ENCODE results near the gene SLC36A1.
"Not testable (repeated sequence)": the region's sequence is repeated elsewhere in the genome, so short reads cannot be mapped to it uniquely, and the experiment has no call there.

Gene SLC36A1

DNA sequence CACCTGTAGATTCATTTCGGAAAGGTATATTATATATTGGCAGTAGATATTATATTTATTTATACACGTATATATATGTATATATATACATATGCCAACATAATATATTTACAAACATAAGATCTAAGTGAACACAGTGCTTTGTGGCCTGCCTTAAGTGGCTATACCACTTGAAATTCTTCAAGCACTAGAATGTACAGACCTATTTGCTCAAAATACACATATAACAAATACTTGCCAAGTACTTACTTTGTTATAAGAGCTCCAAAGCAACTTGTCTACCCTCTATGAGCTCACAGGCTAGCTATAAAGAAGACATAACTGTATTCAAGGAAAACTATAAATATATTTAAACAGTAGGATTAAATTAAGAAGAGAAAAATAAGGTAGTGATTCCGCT lies 33.6 kb upstream of the SLC36A1 start:
- Histone ChIP-seq H3K27ac (peak overlapping the region; percentile 100), H2AFZ (peak overlapping the region; percentile 9), H3K9ac (no peak overlapping the region), H3K4me1 (peaks cover 52% of the 10 kb centered on the region), H3K79me2 (peaks cover 9% of the 10 kb centered on the region), H3K9me3 (ENCODE audit: control insufficient read depth, low read length) (no peaks in the 10 kb centered on the region), H3K4me3 (ENCODE audit: low read depth, low read length) (peak overlapping the region; percentile 41), H3K36me3 (ENCODE audit: control insufficient read depth, insufficient read depth, low read length) (no peaks in the 10 kb centered on the region), H3K27me3 (ENCODE audit: control insufficient read depth, insufficient read depth, low read length) (no peaks in the 10 kb centered on the region), H3K4me2 (ENCODE audit: low read length) (peak overlapping the region; percentile 60)
- TF ChIP-seq CTCF (IDR thresholded peaks at IDR 0.05): no peak

DNA sequence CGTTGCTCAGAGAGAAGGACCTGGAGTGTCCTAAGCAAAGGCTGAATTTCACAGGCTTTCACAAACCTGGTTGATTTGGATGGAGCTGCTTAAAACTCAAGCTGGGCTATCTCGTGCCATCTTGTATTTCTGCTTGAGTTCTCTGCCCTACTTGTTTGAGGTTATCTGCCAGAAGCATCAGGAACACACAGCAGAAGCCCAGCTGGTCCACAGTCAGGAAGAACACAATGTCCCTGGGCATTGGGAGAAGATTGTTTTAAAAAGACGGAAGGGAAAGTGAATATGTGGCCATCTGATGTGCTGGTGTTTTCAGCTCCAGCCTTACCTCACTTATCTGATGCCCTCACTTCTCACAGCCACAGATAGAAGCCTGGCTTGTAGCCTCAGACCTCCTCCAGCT lies 32.9 kb upstream of the SLC36A1 start:
- peak overlapping the region; percentile 93 for H3K4me2 ChIP-seq (ENCODE audit: low read length)
- no peak for TF ChIP-seq CTCF (IDR thresholded peaks at IDR 0.05)
- H3K79me2 ChIP-seq: peaks cover 17% of the 10 kb centered on the region
- H3K9me3 ChIP-seq (ENCODE audit: control insufficient read depth, low read length): no peaks in the 10 kb centered on the region
- no peak overlapping the region for H2AFZ ChIP-seq
- no peaks in the 10 kb centered on the region for H3K27me3 ChIP-seq (ENCODE audit: control insufficient read depth, insufficient read depth, low read length)
- peaks cover 51% of the 10 kb centered on the region for H3K4me1 ChIP-seq
- H3K27ac ChIP-seq: peak overlapping the region; percentile 100
- H3K4me3 ChIP-seq (ENCODE audit: low read depth, low read length): peak overlapping the region; percentile 77
- H3K36me3 ChIP-seq (ENCODE audit: control insufficient read depth, insufficient read depth, low read length): no peaks in the 10 kb centered on the region
- peak overlapping the region; percentile 10 for H3K9ac ChIP-seq

GRCh38 chr5:151417712-151418111 lies 29.7 kb upstream of the SLC36A1 start:
- H3K36me3 ChIP-seq (ENCODE audit: control insufficient read depth, insufficient read depth, low read length): no peaks in the 10 kb centered on the region

GRCh38 chr5:151420127-151420526 lies 27.3 kb upstream of the SLC36A1 start:
- H3K4me2 ChIP-seq (ENCODE audit: low read length): no peak overlapping the region
- TF ChIP-seq CTCF (IDR thresholded peaks at IDR 0.05): no peak
- H3K79me2 ChIP-seq: peaks cover 50% of the 10 kb centered on the region
- no peaks in the 10 kb centered on the region for H3K9me3 ChIP-seq (ENCODE audit: control insufficient read depth, low read length)
- no peak overlapping the region for H3K9ac ChIP-seq
- H2AFZ ChIP-seq: no peak overlapping the region
- H3K4me3 ChIP-seq (ENCODE audit: low read depth, low read length): no peak overlapping the region
- no peak overlapping the region for H3K27ac ChIP-seq
- H3K4me1 ChIP-seq: peaks cover 30% of the 10 kb centered on the region
- no peaks in the 10 kb centered on the region for H3K36me3 ChIP-seq (ENCODE audit: control insufficient read depth, insufficient read depth, low read length)
- H3K27me3 ChIP-seq (ENCODE audit: control insufficient read depth, insufficient read depth, low read length): no peaks in the 10 kb centered on the region

More at GRCh38 chr5:151417712-151418111, 29.7 kb upstream of the SLC36A1 start:
- H3K27ac ChIP-seq: peak overlapping the region; percentile 100
- no peaks in the 10 kb centered on the region for H3K9me3 ChIP-seq (ENCODE audit: control insufficient read depth, low read length)
- peaks cover 37% of the 10 kb centered on the region for H3K79me2 ChIP-seq
- no peaks in the 10 kb centered on the region for H3K27me3 ChIP-seq (ENCODE audit: control insufficient read depth, insufficient read depth, low read length)
- no peak overlapping the region for H3K4me3 ChIP-seq (ENCODE audit: low read depth, low read length)
- H3K4me1 ChIP-seq: peaks cover 42% of the 10 kb centered on the region
- no peak overlapping the region for H3K9ac ChIP-seq
- no peak for TF ChIP-seq CTCF (IDR thresholded peaks at IDR 0.05)
- H3K4me2 ChIP-seq (ENCODE audit: low read length): no peak overlapping the region
- H2AFZ ChIP-seq: no peak overlapping the region

GRCh38 chr5:151424892-151425523 lies 22.4 kb upstream of the SLC36A1 start:
- Histone ChIP-seq H3K27me3 (ENCODE audit: control insufficient read depth, insufficient read depth, low read length) (no peaks in the 10 kb centered on the region), H3K9me3 (ENCODE audit: control insufficient read depth, low read length) (no peaks in the 10 kb centered on the region), H3K27ac (no peak overlapping the region), H2AFZ (no peak overlapping the region), H3K4me2 (ENCODE audit: low read length) (no peak overlapping the region), H3K4me1 (peaks cover 6% of the 10 kb centered on the region), H3K79me2 (peaks cover 38% of the 10 kb centered on the region), H3K4me3 (ENCODE audit: low read depth, low read length) (no peak overlapping the region), H3K36me3 (ENCODE audit: control insufficient read depth, insufficient read depth, low read length) (no peaks in the 10 kb centered on the region), H3K9ac (no peak overlapping the region)
- TF ChIP-seq CTCF (IDR thresholded peaks at IDR 0.05): no peak

DNA sequence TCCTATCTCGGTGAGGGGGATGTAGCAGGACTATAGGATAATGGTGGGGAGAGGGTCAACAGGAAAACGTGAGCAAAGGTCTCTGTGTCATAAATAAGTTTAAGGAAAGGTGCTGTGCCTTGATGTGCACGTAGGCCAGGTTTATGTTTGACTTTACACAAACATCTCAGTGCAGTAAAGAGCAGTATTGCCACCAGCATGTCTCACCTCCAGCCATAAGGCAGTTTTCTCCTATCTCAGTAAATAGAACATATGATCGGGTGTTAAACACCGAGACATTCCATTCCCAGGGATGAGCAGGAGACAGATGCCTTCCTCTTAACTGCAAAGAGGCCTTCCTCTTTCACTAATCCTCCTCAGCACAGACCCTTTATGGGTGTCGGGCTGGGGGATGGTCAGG lies 21.1 kb upstream of the SLC36A1 start:
- H3K4me2 ChIP-seq (ENCODE audit: low read length); H3K9me3 ChIP-seq (ENCODE audit: control insufficient read depth, low read length); H3K36me3 ChIP-seq (ENCODE audit: control insufficient read depth, insufficient read depth, low read length); H3K27me3 ChIP-seq (ENCODE audit: control insufficient read depth, insufficient read depth, low read length); H3K27ac ChIP-seq; H3K4me1 ChIP-seq; H2AFZ ChIP-seq; H3K9ac ChIP-seq; H3K4me3 ChIP-seq (ENCODE audit: low read depth, low read length): not testable (repeated sequence)
- H3K79me2 ChIP-seq: peaks cover 28% of the 10 kb centered on the region

All from parathyroid adenoma (tissue), 2 donors.